ENCODE results near the gene PIM1.

GRCh38 chr6:37206622-37207021, 36.7 kb downstream of the PIM1 start:
- TF ChIP-seq CTCF (IDR thresholded peaks at IDR 0.05; ENCODE audit: low read depth, low read length) (no peak), EZH2phosphoT487 (IDR thresholded peaks at IDR 0.05; ENCODE audit: low read depth) (no peak)

Data from OCI-LY3 (cell line).